ENCODE results near the gene GLP2R. TPM values are rescaled to one million over a fixed set of nuclear protein-coding genes. Genes with fewer than 3 reads are reported as not detected.

Gene GLP2R
- total RNA-seq, 6 experiments from 2014 or later: not detected

- peaks cover 3% of the 10 kb centered on the region for H3K27me3 Mint-ChIP-seq (ENCODE audit: insufficient read depth)
- H3K27ac Mint-ChIP-seq: no peak overlapping the region
- H3K4me3 Mint-ChIP-seq: no peak overlapping the region
- no peak for DNase-seq
- H3K36me3 Mint-ChIP-seq (ENCODE audit: low read depth): no peaks in the 10 kb centered on the region
- H3K9me3 Mint-ChIP-seq: no peaks in the 10 kb centered on the region
- no peaks in the 10 kb centered on the region; the same call in 1 of the 2 replicates for H3K4me1 Mint-ChIP-seq (ENCODE audit: low read depth)
- TF ChIP-seq, protein P1, sequence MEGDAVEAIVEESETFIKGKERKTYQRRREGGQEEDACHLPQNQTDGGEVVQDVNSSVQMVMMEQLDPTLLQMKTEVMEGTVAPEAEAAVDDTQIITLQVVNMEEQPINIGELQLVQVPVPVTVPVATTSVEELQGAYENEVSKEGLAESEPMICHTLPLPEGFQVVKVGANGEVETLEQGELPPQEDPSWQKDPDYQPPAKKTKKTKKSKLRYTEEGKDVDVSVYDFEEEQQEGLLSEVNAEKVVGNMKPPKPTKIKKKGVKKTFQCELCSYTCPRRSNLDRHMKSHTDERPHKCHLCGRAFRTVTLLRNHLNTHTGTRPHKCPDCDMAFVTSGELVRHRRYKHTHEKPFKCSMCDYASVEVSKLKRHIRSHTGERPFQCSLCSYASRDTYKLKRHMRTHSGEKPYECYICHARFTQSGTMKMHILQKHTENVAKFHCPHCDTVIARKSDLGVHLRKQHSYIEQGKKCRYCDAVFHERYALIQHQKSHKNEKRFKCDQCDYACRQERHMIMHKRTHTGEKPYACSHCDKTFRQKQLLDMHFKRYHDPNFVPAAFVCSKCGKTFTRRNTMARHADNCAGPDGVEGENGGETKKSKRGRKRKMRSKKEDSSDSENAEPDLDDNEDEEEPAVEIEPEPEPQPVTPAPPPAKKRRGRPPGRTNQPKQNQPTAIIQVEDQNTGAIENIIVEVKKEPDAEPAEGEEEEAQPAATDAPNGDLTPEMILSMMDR (IDR thresholded peaks at IDR 0.05): no peak
Observed at GRCh38 chr17:9922012-9922848, 96.5 kb downstream of the GLP2R start.

GRCh38 chr17:9924735-9925191, 99.0 kb downstream of the GLP2R start:
- peak; percentile 81 for DNase-seq
- Mint-ChIP-seq H3K36me3 (ENCODE audit: low read depth) (no peaks in the 10 kb centered on the region), H3K27ac (no peak overlapping the region), H3K27me3 (ENCODE audit: insufficient read depth) (peaks cover 5% of the 10 kb centered on the region), H3K9me3 (no peaks in the 10 kb centered on the region), H3K4me3 (no peak overlapping the region), H3K4me1 (ENCODE audit: low read depth) (no peaks in the 10 kb centered on the region; the same call in 1 of the 2 replicates)
- TF ChIP-seq, protein P1 (IDR thresholded peaks at IDR 0.05): peak; percentile 92

- peaks cover 5% of the 10 kb centered on the region for H3K27me3 Mint-ChIP-seq (ENCODE audit: insufficient read depth)
- H3K4me1 Mint-ChIP-seq (ENCODE audit: low read depth): no peaks in the 10 kb centered on the region; the same call in 1 of the 2 replicates
- no peaks in the 10 kb centered on the region for H3K9me3 Mint-ChIP-seq
- DNase-seq: no peak
- TF ChIP-seq, protein P1 (IDR thresholded peaks at IDR 0.05): no peak
- H3K4me3 Mint-ChIP-seq: no peak overlapping the region
- H3K27ac Mint-ChIP-seq: no peak overlapping the region
- no peaks in the 10 kb centered on the region for H3K36me3 Mint-ChIP-seq (ENCODE audit: low read depth)
Observed at GRCh38 chr17:9925457-9925856, 99.7 kb downstream of the GLP2R start.

GRCh38 chr17:9926150-9926804, 100.6 kb downstream of the GLP2R start:
- TF ChIP-seq, protein P1 (IDR thresholded peaks at IDR 0.05): no peak
- DNase-seq: no peak
- Mint-ChIP-seq H3K4me1 (ENCODE audit: low read depth) (no peaks in the 10 kb centered on the region; the same call in 1 of the 2 replicates), H3K27me3 (ENCODE audit: insufficient read depth) (peaks cover 5% of the 10 kb centered on the region), H3K27ac (no peak overlapping the region), H3K9me3 (no peaks in the 10 kb centered on the region), H3K4me3 (no peak overlapping the region), H3K36me3 (ENCODE audit: low read depth) (no peaks in the 10 kb centered on the region)

DNA sequence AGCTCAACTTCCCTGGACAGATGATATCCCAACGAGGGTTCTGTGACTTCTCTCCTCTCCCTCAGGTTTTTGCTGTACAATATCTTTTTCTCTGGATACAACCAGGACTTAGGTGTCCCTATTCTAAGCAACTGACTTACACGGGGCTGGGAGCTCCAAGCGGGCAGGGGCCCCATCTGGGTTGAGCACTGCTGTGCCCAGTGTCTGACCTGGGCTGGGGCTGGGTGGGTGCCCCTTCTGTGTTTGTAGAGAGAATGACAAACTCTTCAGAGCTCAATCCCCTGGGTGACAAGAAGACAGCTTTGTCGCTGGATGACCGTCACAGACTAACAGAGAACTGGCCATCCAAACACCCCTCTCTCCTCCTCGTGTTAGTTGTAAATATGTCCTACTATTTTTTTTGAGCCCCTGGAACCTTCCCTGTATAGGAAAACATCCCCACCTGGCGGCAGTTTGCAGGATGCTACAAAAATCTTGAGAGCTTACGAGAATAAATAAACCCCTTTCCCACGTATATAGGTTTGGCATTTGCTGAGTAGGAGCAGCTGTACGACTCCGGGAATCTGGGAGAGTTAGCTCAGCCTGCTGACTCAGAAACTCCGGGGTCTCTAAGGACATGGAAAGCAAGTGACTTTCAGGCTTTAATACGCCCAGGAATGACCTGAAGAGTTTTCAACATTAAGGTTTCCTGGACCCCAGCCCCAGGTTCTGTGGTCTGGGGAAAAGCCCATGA, 103.0 kb downstream of the GLP2R start:
- DNase-seq: peak; percentile 74
- Mint-ChIP-seq H3K27ac (no peak overlapping the region), H3K9me3 (no peaks in the 10 kb centered on the region), H3K4me3 (no peak overlapping the region), H3K4me1 (ENCODE audit: low read depth) (peaks cover 8% of the 10 kb centered on the region; the same call in 1 of the 2 replicates), H3K27me3 (ENCODE audit: insufficient read depth) (peaks cover 5% of the 10 kb centered on the region), H3K36me3 (ENCODE audit: low read depth) (no peaks in the 10 kb centered on the region)
- TF ChIP-seq, protein P1 (IDR thresholded peaks at IDR 0.05): peak; percentile 79
